ENCODE measurements around the gene TMEM59L.
"Not testable (repeated sequence)": the region's sequence is repeated elsewhere in the genome, so short reads cannot be mapped to it uniquely, and the experiment has no call there.

TMEM59L gene

GRCh38 chr19:18594096-18594823 is 18.4 kb upstream of the TMEM59L start:
- peak in 1 of 2 experiments; percentile 28 for DNase-seq (ENCODE audit: low read depth in 2 of 2)

GRCh38 chr19:18594824-18595373 is 17.8 kb upstream of the TMEM59L start:
- no peak for DNase-seq (ENCODE audit: low read depth in 2 of 2)

- DNase-seq (ENCODE audit: low read depth in 2 of 2), result no peak
Observed at GRCh38 chr19:18595475-18595874, 17.2 kb upstream of the TMEM59L start.

DNA sequence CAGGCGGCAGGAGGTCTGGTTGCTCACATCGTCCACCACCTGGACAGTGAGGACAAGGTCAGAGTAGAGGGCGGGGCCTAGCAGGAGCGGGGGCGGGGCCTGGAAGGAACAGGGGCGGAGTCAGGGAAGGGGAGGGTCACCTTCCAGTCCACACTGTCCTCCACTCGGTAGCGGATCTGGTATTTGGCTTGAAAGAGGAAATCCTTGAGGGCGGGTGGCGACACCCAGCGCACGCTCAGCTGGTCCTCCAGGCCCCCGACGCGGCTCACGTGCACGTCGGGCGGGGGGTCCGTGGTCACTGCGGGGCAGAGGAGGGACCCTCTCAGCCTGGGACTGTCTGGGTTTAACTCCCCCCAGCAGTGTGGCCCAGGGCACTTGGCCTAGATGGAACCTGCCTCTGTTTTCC is 15.9 kb upstream of the TMEM59L start:
- DNase-seq (ENCODE audit: low read depth in 2 of 2), result no peak

DNA sequence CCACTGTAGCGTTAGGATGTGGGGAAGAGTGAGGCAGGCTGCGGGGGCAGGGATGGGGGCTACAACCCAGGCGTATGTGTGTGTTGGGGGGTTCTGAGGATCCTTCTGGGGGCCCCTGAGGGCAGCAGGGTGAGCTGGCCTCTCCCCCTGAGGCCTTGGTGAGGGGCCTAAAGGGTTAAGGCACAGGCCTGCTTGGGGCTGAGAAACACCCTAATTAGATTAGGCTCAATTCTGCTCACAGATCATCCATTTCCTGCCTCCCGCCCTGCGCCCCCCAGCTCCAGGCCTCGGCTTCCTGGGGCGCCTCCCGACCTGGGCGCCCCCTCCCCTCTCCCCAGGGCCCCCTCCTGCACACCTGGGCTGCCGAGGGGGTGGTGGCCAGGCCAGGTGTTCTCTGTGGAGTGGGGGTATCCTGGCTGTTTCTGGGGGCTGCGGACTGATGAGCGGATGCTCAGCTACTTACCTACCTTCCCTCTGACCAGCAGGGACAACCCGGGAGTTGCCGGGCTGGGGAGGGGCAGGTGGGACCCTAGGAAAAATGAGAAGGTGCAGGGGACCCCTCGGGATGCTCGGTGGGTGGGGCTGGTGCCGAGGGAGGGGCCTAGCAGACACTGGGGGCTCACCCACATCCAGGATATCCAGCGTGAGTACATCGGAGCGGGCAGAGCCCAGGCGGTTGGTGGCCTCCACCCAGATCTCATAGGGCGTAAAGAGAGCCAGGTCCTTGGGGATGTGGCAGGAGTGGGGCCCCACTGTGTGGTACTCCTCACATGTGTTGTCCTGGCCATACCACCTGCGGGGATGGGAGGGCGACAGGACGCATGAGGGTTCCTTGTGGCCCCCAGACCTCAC is 14.6 kb upstream of the TMEM59L start:
- no peak for DNase-seq (ENCODE audit: low read depth in 2 of 2)

DNA sequence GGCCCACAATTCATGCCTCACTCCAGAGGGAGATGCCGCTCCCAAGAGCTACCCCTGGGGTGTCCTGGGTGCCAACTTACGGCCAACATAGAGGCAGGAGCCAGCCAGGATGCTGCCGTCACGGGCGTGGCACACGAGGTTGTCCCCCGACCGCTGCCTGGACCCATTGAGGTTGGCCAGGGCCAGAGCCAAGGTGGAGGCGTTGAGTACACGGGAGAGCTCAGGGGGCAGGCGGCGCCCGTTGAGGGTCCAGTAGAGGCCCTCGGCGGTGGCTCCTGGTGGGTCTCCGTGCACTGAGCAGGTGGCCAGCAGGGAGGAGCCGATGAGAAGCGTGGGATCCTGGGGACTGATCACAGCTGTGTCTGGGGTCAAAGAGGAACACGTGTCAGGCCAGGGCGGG is 13.2 kb upstream of the TMEM59L start:
- DNase-seq (ENCODE audit: low read depth in 2 of 2), result no peak

DNA sequence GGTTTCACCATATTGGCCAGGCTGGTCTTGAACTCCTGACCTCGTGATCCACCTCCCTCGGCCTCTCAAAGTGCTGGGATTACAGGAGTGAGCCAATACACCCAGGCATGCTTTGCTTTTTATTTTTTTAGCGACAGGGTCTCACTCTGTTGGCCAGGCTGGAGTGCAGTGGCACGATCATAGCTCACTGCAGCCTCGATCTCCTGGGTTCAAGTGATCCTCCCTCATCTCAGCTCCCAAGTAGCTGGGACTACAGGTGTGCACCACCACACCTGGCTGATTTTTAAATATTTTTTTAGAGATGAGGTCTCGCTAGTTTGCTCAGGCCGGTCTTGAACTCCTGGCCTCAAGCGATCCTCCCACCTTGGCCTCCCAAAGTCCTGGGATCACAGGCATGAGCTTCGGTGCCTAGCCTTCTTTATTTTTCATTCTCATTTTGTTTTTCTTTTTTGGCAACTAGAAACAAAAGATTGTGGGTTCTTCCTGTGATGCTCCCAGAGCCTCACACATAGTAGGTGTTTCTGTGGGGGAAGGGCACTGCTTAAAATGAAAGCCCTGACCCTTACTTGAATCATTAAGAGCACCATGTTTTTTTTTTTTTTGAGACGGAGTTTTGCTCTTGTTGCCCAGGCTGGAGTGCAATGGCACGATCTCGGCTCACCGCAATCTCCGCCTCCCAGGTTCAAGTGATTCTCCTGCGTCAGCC is 11.8 kb upstream of the TMEM59L start:
- DNase-seq (ENCODE audit: low read depth in 2 of 2), result not testable (repeated sequence)

DNA sequence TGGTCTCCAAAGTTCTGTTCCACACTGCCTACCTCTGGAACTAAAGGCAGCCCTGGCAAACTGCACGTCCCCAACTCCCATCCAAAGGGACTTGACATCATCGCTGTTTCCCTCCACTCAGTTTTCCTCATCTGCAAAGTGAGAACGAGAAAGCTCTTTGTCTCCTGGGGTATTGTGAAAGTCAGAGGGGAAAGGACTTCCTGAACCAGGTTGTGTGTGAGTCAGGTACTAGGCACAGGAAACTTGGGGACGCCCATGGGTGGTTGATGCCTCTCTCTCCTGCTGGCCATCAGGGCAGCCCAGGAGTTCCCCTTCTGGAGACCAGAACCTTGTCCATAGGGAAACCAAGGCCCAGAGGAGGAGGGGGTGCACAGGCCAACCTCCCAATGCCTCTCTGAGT is 10.8 kb upstream of the TMEM59L start:
- no peak for DNase-seq (ENCODE audit: low read depth in 2 of 2)

- DNase-seq (ENCODE audit: low read depth in 2 of 2), result no peak
Observed at GRCh38 chr19:18603255-18603957, 9.3 kb upstream of the TMEM59L start.

DNA sequence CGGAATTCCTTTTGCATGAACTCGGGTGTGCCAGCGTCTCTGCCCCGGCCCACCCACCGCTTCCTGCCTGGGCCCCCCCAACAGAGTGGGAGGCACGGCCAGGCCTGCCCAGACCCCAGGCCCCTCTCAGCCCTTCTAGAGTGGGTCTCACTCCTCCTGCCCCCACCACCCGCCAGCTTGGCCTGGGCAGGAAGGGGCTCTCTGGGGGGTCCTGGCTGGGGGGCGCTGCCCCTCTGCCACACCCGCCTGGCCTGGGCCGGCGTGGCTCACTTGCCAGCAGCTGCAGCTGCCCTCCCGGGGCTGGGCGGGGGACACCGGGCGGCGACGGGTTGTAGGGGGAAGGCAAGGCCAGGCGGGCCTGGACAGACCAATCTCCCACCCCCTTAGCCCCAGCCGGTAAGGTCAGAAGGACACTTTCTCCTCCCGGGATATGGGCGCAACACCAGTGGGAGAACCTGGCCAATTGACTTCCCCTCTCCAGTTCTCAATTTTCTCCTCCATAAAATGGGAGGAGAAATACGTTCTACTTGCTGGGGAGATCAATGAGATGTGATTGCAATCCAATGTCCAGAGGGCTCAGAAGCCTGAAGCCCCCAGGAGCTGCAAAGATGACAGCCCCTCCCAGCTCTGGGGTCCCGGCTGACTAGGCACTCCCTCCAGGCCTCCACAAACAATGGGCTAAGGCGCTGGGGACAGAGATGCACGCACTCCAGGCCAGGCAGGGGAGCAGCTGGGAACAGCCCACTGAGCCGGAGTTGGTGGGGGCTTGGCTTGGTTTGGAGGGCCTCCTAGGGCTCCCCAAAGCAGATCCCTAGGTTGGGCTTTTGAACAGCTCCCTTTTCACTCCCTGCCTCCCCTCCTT is 8.5 kb upstream of the TMEM59L start:
- no peak for DNase-seq (ENCODE audit: low read depth in 2 of 2)

- DNase-seq (ENCODE audit: low read depth in 2 of 2), result no peak
Observed at GRCh38 chr19:18604820-18605159, 7.9 kb upstream of the TMEM59L start.

- no peak for DNase-seq (ENCODE audit: low read depth in 2 of 2)
Observed at GRCh38 chr19:18605196-18605545, 7.5 kb upstream of the TMEM59L start.

- DNase-seq (ENCODE audit: low read depth in 2 of 2), result no peak
Observed at GRCh38 chr19:18605546-18606280, 7.0 kb upstream of the TMEM59L start.

- no peak for DNase-seq (ENCODE audit: low read depth in 2 of 2)
Observed at GRCh38 chr19:18606281-18607225, 6.1 kb upstream of the TMEM59L start, which contains the start of gene CRLF1. Gene CRLF1 (minus strand): TSS chr19:18606799. CDS start chr19:18606656, 143 bp downstream.

DNA sequence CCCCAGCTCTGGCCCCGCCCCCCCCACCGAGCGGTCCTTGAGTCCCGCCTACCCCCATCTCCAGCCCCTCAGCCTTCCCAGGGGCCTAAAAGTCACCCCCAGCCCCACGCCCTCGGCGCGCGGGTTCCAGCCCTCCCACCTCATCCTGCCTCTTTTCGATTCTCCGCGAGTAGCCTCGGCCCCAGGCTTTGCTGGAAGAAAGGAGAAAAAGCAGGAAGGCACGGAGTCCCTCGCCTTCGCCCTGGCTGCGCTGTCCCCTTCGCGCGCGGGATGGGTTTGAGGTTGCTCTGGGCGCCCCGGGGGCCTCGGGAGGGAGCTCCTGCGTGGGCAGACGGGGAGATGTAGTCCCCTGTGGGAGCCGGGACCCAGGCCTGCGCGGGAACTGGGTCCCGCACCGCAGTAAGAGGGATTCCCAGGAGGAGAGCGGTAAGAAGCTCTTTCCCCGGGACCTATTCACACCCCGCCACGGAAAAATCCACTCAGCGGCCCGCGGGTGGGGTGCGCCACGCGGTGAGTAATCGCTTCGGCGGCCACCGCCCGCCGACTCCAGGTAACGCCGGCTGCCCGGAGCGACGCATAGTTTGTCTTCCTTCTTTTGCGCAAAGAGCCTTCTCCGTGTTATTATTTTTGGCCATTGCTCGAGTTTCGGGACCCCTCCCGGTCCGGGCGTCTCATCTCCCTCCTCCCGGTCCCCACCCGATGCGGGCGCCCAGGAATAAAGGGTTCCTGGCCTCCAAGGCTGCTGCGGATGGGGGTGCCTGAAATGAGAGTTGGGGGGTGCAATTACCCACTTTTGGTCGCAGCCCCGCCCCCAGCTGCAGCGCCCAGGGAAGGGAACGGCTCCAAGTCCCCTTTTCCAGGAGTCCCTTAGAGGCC is 5.2 kb upstream of the TMEM59L start:
- DNase-seq (ENCODE audit: low read depth in 2 of 2), result no peak

DNA sequence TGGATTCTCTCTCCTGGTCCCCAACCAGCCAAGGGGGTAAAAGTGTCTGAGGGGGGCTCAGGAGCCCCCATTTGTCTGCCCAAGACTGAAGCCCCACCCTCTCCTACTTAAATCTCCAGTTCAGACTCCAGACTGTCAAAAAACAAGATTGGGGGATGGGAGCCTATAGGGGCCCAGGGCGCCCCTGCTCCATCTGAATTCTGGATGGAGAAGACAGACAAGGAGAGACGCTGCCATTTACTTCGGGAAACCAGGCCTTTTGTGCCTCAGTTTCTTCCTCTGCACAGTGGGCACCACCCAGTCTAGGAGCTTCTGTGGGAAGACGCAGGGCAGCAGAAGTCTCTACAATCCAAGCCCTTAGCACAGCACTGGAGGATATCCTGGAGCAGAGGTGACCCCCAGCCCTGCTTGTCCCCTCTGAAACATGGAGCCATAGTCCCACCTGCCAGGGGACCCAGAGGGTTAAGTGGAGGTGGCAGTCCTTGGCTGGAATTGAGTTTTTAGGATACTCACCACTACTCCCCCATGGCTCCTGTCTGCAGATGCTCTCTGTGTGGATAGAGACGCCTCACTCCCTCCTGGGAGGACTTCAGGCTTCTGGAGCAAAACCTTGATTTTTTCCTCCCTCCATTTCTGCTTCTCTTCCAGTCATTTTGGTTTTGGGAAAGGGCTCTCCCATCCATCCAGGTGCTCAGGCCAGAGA is 4.4 kb upstream of the TMEM59L start:
- no peak for DNase-seq (ENCODE audit: low read depth in 2 of 2)
